D721Med (cell line): ENCODE data around the gene TMEM52.

ENCODE experiments used
- DNase-seq: peaks from one replicate; pipeline ENCODE4 v3.0.0; 2011; ENCODE audit warnings: low spot score; ENCODE audit not compliant: insufficient read length
- FAIRE-seq: peaks from 2 replicates; lab custom pipeline; 2011; peaks lifted over from hg19 to GRCh38; lab: Jason Lieb, UNC
- CTCF ChIP-seq: IDR thresholded peaks from 2 replicates; pipeline ENCODE4 v1.5.1; 2012; ENCODE audit warnings: mild to moderate bottlenecking, control low read depth; ENCODE audit not compliant: insufficient read depth; ENCODE audit errors: missing control alignments

TMEM52 gene

GRCh38 chr1:1941211-1941841, 22.2 kb upstream of the TMEM52 start:
- no peak for DNase-seq
- FAIRE-seq, result no peak
- no peak for TF ChIP-seq CTCF

GRCh38 chr1:1940123-1940425, 21.0 kb upstream of the TMEM52 start:
- no peak for DNase-seq
- TF ChIP-seq CTCF, result no peak
- no peak for FAIRE-seq

GRCh38 chr1:1939296-1940122, 20.4 kb upstream of the TMEM52 start:
- DNase-seq (no peak), FAIRE-seq (no peak)
- TF ChIP-seq CTCF, result no peak

GRCh38 chr1:1938613-1939295, 19.7 kb upstream of the TMEM52 start:
- no peak for TF ChIP-seq CTCF
- FAIRE-seq (no peak), DNase-seq (no peak)

- TF ChIP-seq CTCF, result no peak
- FAIRE-seq (no peak), DNase-seq (no peak)
Measured at GRCh38 chr1:1938276-1938573, 19.1 kb upstream of the TMEM52 start.

- no peak for TF ChIP-seq CTCF
- no peak for DNase-seq
- FAIRE-seq, result no peak
Measured at GRCh38 chr1:1937549-1938275, 18.6 kb upstream of the TMEM52 start.
